ENCODE data around the gene ISCU. TPM values are rescaled to one million over a fixed set of nuclear protein-coding genes. Genes with fewer than 3 reads are reported as not detected.
A peak's percentile ranks its signal among the peaks of the same experiment; 100 is the strongest.
"Not testable (repeated sequence)": the region's sequence is repeated elsewhere in the genome, so short reads cannot be mapped to it uniquely, and the experiment has no call there.

Gene ISCU
- total RNA-seq, 1 experiment from 2014 or later: 86.7 TPM

- H3K9me3 ChIP-seq (replicated peaks): no peaks in the 10 kb centered on the region
- no peak overlapping the region for H3K4me3 ChIP-seq
- H3K36me3 ChIP-seq: no peaks in the 10 kb centered on the region
- 0 out of 2 replicates have a peak, but pooled peaks cover 2% of the 10 kb centered on the region for H3K4me1 ChIP-seq (replicated peaks)
- DNase-seq (ENCODE audit: low read depth in 1 of 2, low spot score in 2 of 2): no peak
- H3K27ac ChIP-seq: no peak overlapping the region
- H3K27me3 ChIP-seq (replicated peaks): no peaks in the 10 kb centered on the region; the same call in 1 of the 2 replicates
Observed at GRCh38 chr12:108581311-108582227, 19.2 kb downstream of the ISCU start.

GRCh38 chr12:108582509-108582908, 20.1 kb downstream of the ISCU start:
- no peak for DNase-seq (ENCODE audit: low read depth in 1 of 2, low spot score in 2 of 2)
- 0 out of 2 replicates have a peak, but pooled peaks cover 2% of the 10 kb centered on the region for H3K4me1 ChIP-seq (replicated peaks)
- no peaks in the 10 kb centered on the region; the same call in 1 of the 2 replicates for H3K27me3 ChIP-seq (replicated peaks)
- H3K4me3 ChIP-seq: no peak overlapping the region
- H3K9me3 ChIP-seq (replicated peaks): no peaks in the 10 kb centered on the region
- no peaks in the 10 kb centered on the region for H3K36me3 ChIP-seq
- H3K27ac ChIP-seq: no peak overlapping the region

DNA sequence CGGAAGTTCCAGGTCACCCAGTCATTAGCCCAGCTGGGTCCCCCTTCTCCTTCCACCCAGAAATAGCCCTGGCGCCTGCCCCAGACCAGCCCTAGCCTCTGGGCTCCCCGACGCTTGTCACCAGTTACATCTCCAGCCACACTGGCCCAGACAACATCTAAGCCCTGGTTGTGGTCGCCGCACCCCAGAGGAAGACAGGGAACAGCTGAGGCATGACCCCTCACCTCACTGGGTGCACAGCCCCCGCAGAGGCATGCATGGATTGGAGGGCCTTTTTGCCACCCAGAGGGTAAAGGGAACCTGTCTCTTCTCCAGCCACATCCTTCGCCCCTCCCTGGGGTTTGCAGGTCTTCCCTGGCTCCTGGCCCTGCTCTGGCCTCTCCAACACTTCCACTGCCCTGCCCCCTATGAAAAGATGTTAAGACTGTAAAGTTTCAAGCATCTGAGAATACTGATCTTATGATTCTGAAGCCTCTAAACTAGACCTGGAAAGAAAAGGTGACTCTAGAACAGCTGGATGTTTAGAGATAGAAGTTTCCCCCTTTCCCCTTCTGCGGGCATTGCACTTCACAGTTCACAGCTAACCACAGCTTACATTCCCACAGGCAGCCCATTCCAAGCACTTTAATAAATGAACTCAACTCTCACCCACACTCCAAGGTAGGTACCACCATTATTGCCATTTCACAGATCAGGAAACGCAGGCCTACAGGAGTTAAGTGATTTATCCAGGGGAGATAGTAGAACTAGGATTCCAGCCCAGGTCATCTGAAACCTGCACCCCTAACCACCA, 20.8 kb downstream of the ISCU start:
- no peaks in the 10 kb centered on the region; the same call in 1 of the 2 replicates for H3K27me3 ChIP-seq (replicated peaks)
- 0 out of 2 replicates have a peak, but pooled peaks cover under 1% of the 10 kb centered on the region for H3K4me1 ChIP-seq (replicated peaks)
- no peak for DNase-seq (ENCODE audit: low read depth in 1 of 2, low spot score in 2 of 2)
- H3K27ac ChIP-seq: no peak overlapping the region
- H3K36me3 ChIP-seq: no peaks in the 10 kb centered on the region
- H3K9me3 ChIP-seq (replicated peaks): no peaks in the 10 kb centered on the region
- no peak overlapping the region for H3K4me3 ChIP-seq

GRCh38 chr12:108583991-108584390, 21.6 kb downstream of the ISCU start:
- Histone ChIP-seq H3K27me3 (replicated peaks) (no peaks in the 10 kb centered on the region; the same call in 1 of the 2 replicates), H3K4me1 (replicated peaks) (no peaks in the 10 kb centered on the region), H3K4me3 (no peak overlapping the region), H3K9me3 (replicated peaks) (no peaks in the 10 kb centered on the region), H3K27ac (no peak overlapping the region), H3K36me3 (no peaks in the 10 kb centered on the region)
- no peak for DNase-seq (ENCODE audit: low read depth in 1 of 2, low spot score in 2 of 2)

- Histone ChIP-seq H3K4me3 (no peak overlapping the region), H3K36me3 (no peaks in the 10 kb centered on the region), H3K9me3 (replicated peaks) (no peaks in the 10 kb centered on the region), H3K4me1 (replicated peaks) (no peaks in the 10 kb centered on the region), H3K27me3 (replicated peaks) (no peaks in the 10 kb centered on the region; the same call in 1 of the 2 replicates), H3K27ac (no peak overlapping the region)
- DNase-seq (ENCODE audit: low read depth in 1 of 2, low spot score in 2 of 2): no peak
Observed at GRCh38 chr12:108584456-108585065, 22.2 kb downstream of the ISCU start.

DNA sequence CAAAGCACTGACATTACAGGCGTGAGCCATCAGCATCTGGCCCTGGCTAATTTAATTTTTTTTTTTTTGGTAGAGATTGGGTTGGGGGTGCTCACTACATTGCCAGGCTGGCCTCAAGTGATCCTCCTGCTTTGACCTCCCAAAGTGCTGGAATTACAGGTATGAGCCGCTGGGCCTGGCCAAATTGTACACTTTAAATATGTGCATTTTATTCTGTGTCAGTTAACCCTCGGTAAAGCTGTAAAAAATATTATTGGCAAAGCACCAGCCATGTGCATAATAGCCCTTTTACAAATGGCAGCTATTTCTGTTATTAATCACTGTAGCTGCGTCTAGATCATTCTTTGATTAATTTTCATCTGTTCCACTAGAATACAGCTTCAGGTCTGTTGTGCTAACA, 23.5 kb downstream of the ISCU start:
- Histone ChIP-seq H3K36me3 (peaks cover 12% of the 10 kb centered on the region), H3K4me3 (no peak overlapping the region), H3K27ac (no peak overlapping the region), H3K4me1 (replicated peaks) (peaks cover 4% of the 10 kb centered on the region), H3K9me3 (replicated peaks) (no peaks in the 10 kb centered on the region), H3K27me3 (replicated peaks) (no peaks in the 10 kb centered on the region; the same call in 1 of the 2 replicates)
- DNase-seq (ENCODE audit: low read depth in 1 of 2, low spot score in 2 of 2): no peak

DNA sequence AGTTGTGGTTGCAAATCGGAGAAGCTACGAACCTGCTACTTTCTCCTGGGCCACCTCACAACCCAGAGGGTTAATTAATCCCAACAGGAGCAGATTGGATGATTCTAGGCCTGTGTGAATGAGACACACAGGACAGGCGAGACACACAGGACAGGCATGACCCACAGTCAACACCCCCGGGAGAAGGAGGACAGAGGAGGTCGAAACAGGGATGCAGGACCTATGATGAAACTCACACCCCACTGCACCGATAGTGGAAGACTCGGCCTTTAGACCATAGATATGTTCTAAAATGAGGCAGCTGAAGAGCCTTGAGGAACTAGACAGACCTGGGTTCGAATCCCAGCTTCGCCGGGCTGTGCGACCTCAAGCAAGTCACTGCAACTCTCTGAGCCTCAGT, 23.9 kb downstream of the ISCU start:
- Histone ChIP-seq H3K4me3 (no peak overlapping the region), H3K36me3 (peaks cover 17% of the 10 kb centered on the region), H3K4me1 (replicated peaks) (peaks cover 4% of the 10 kb centered on the region), H3K27ac (no peak overlapping the region), H3K27me3 (replicated peaks) (no peaks in the 10 kb centered on the region; the same call in 1 of the 2 replicates), H3K9me3 (replicated peaks) (no peaks in the 10 kb centered on the region)
- no peak for DNase-seq (ENCODE audit: low read depth in 1 of 2, low spot score in 2 of 2)

DNA sequence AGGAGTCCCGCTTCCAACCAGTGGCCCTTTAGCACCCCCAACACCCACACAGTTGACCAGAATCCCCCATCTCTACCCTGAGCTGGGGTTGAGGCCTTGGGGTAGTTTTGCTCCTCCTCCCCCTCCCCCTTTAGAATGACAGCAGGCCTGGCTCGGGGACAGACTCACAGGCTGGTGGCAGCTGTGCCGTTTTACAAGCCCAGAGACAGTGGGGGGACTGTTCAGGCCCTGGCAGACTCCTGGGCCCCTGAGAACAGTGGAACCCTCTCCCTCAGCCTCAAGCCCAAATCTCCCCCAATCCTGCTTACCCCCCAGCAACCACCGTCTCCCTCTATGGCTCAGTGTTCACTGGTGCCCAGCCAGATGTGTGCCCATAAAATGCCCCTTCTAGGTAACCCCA, 25.4 kb downstream of the ISCU start:
- Histone ChIP-seq H3K4me3 (no peak overlapping the region), H3K4me1 (replicated peaks) (peaks cover 4% of the 10 kb centered on the region), H3K9me3 (replicated peaks) (no peaks in the 10 kb centered on the region), H3K36me3 (peaks cover 32% of the 10 kb centered on the region), H3K27me3 (replicated peaks) (no peaks in the 10 kb centered on the region; the same call in 1 of the 2 replicates), H3K27ac (no peak overlapping the region)
- no peak for DNase-seq (ENCODE audit: low read depth in 1 of 2, low spot score in 2 of 2)

- Histone ChIP-seq H3K4me3 (no peak overlapping the region), H3K4me1 (replicated peaks) (peaks cover 4% of the 10 kb centered on the region), H3K27me3 (replicated peaks) (no peaks in the 10 kb centered on the region; the same call in 1 of the 2 replicates), H3K36me3 (peaks cover 46% of the 10 kb centered on the region), H3K27ac (no peak overlapping the region), H3K9me3 (replicated peaks) (no peaks in the 10 kb centered on the region)
- DNase-seq (ENCODE audit: low read depth in 1 of 2, low spot score in 2 of 2): no peak
Observed at GRCh38 chr12:108589028-108589839, 26.8 kb downstream of the ISCU start.

GRCh38 chr12:108589840-108590229, 27.4 kb downstream of the ISCU start:
- no peaks in the 10 kb centered on the region for H3K9me3 ChIP-seq (replicated peaks)
- peaks cover 50% of the 10 kb centered on the region for H3K36me3 ChIP-seq
- H3K4me1 ChIP-seq (replicated peaks): peaks cover 4% of the 10 kb centered on the region
- no peak overlapping the region for H3K4me3 ChIP-seq
- H3K27ac ChIP-seq: no peak overlapping the region
- no peaks in the 10 kb centered on the region; the same call in 1 of the 2 replicates for H3K27me3 ChIP-seq (replicated peaks)
- peak; percentile 66 to 94 for DNase-seq (ENCODE audit: low read depth in 1 of 2, low spot score in 2 of 2)

GRCh38 chr12:108590463-108590862, 28.1 kb downstream of the ISCU start:
- H3K36me3 ChIP-seq: peaks cover 56% of the 10 kb centered on the region
- H3K27me3 ChIP-seq (replicated peaks); H3K4me3 ChIP-seq; H3K9me3 ChIP-seq (replicated peaks); H3K27ac ChIP-seq; H3K4me1 ChIP-seq (replicated peaks): not testable (repeated sequence)
- DNase-seq (ENCODE audit: low read depth in 1 of 2, low spot score in 2 of 2): peak; percentile 63 to 87

- Histone ChIP-seq H3K27me3 (replicated peaks) (no peaks in the 10 kb centered on the region), H3K36me3 (peaks cover 66% of the 10 kb centered on the region), H3K4me1 (replicated peaks) (peaks cover 19% of the 10 kb centered on the region), H3K4me3 (no peak overlapping the region), H3K9me3 (replicated peaks) (no peaks in the 10 kb centered on the region), H3K27ac (no peak overlapping the region)
- peak in 1 of 2 experiments; percentile 95 for DNase-seq (ENCODE audit: low read depth in 1 of 2, low spot score in 2 of 2)
Observed at GRCh38 chr12:108591267-108591980, 29.0 kb downstream of the ISCU start.

All from SJSA1 (cell line).